Measurements from ENCODE around the gene VWCE. TPM values are rescaled to one million over a fixed set of nuclear protein-coding genes. Genes with fewer than 3 reads are reported as not detected.

The VWCE gene
- polyA plus RNA-seq, 1 of the 3 experiments (the other 2 are of a cell fraction), result 5.0 TPM

- WGBS (ENCODE audit: low lambda C conversion rate), result 73% methylated on average over 12 of the region's 14 CpGs
- Histone ChIP-seq H3K9ac (no peak overlapping the region), H3K27ac (ENCODE audit: low read depth in 2 of 2, low read length in 1 of 2) (no peak overlapping the region), H2AFZ (ENCODE audit: low read depth) (no peak overlapping the region), H3K4me3 (ENCODE audit: low read depth in 2 of 2, low read length in 1 of 2) (no peak overlapping the region), H3K9me2 (no peaks in the 10 kb centered on the region), H3K9me3 (no peaks in the 10 kb centered on the region), H3K4me1 (ENCODE audit: control insufficient read depth in 1 of 2, insufficient read depth in 2 of 2, low read depth in 1 of 2, low read length in 1 of 2) (no peaks in the 10 kb centered on the region), H3K36me3 (replicated peaks in 1 of 2; ENCODE audit: control insufficient read depth in 1 of 2, insufficient read depth in 2 of 2, low read length in 1 of 2) (no peaks in the 10 kb centered on the region), H3F3A (replicated peaks; ENCODE audit: insufficient read depth) (no peaks in the 10 kb centered on the region), H3K27me3 (ENCODE audit: insufficient read depth) (no peaks in the 10 kb centered on the region), H3K4me2 (no peak overlapping the region), H3K79me2 (ENCODE audit: insufficient read depth) (no peaks in the 10 kb centered on the region), H4K20me1 (ENCODE audit: insufficient read depth) (no peaks in the 10 kb centered on the region)
- ChIA-PET POLR2A (no interaction called here), CTCF (interaction anchor here (2.6 kb wide), 1 partner anchor 11 kb away, joined by 12 read pairs; no protein-coding TSS in a partner anchor)
- DNase-seq, result no peak
- TF ChIP-seq TEAD4 (IDR thresholded peaks at IDR 0.05; ENCODE audit: borderline replicate concordance, insufficient read depth) (no peak), FOXJ3 (CRISPR knock-in tag; IDR thresholded peaks at IDR 0.05) (no peak), GABPA (IDR thresholded peaks at IDR 0.05; ENCODE audit: low read depth) (no peak), MEF2A (IDR thresholded peaks at IDR 0.05; ENCODE audit: borderline replicate concordance, low read depth) (no peak), YY1 (IDR thresholded peaks at IDR 0.05; ENCODE audit: low read depth) (no peak), RFX5 (IDR thresholded peaks at IDR 0.05; ENCODE audit: low read length) (no peak), FOXM1 (IDR thresholded peaks at IDR 0.05; ENCODE audit: low read depth) (no peak)
- TF ChIP-seq, protein P1, sequence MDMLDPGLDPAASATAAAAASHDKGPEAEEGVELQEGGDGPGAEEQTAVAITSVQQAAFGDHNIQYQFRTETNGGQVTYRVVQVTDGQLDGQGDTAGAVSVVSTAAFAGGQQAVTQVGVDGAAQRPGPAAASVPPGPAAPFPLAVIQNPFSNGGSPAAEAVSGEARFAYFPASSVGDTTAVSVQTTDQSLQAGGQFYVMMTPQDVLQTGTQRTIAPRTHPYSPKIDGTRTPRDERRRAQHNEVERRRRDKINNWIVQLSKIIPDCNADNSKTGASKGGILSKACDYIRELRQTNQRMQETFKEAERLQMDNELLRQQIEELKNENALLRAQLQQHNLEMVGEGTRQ (IDR thresholded peaks at IDR 0.05; ENCODE audit: borderline replicate concordance, low read depth, low read length), result no peak
- TF ChIP-seq, protein P2, sequence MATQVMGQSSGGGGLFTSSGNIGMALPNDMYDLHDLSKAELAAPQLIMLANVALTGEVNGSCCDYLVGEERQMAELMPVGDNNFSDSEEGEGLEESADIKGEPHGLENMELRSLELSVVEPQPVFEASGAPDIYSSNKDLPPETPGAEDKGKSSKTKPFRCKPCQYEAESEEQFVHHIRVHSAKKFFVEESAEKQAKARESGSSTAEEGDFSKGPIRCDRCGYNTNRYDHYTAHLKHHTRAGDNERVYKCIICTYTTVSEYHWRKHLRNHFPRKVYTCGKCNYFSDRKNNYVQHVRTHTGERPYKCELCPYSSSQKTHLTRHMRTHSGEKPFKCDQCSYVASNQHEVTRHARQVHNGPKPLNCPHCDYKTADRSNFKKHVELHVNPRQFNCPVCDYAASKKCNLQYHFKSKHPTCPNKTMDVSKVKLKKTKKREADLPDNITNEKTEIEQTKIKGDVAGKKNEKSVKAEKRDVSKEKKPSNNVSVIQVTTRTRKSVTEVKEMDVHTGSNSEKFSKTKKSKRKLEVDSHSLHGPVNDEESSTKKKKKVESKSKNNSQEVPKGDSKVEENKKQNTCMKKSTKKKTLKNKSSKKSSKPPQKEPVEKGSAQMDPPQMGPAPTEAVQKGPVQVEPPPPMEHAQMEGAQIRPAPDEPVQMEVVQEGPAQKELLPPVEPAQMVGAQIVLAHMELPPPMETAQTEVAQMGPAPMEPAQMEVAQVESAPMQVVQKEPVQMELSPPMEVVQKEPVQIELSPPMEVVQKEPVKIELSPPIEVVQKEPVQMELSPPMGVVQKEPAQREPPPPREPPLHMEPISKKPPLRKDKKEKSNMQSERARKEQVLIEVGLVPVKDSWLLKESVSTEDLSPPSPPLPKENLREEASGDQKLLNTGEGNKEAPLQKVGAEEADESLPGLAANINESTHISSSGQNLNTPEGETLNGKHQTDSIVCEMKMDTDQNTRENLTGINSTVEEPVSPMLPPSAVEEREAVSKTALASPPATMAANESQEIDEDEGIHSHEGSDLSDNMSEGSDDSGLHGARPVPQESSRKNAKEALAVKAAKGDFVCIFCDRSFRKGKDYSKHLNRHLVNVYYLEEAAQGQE (IDR thresholded peaks at IDR 0.05; ENCODE audit: low read depth, low read length), result no peak
Observed at GRCh38 chr11:61265357-61265756, 29.8 kb downstream of the VWCE start.

GRCh38 chr11:61264795-61265194 lies 30.3 kb downstream of the VWCE start:
- Histone ChIP-seq H3K27ac (ENCODE audit: low read depth in 2 of 2, low read length in 1 of 2) (no peak overlapping the region), H3F3A (replicated peaks; ENCODE audit: insufficient read depth) (no peaks in the 10 kb centered on the region), H3K27me3 (ENCODE audit: insufficient read depth) (no peaks in the 10 kb centered on the region), H4K20me1 (ENCODE audit: insufficient read depth) (no peaks in the 10 kb centered on the region), H2AFZ (ENCODE audit: low read depth) (no peak overlapping the region), H3K9me3 (no peaks in the 10 kb centered on the region), H3K4me3 (ENCODE audit: low read depth in 2 of 2, low read length in 1 of 2) (no peak overlapping the region), H3K79me2 (ENCODE audit: insufficient read depth) (no peaks in the 10 kb centered on the region), H3K4me2 (no peak overlapping the region), H3K4me1 (ENCODE audit: control insufficient read depth in 1 of 2, insufficient read depth in 2 of 2, low read depth in 1 of 2, low read length in 1 of 2) (no peaks in the 10 kb centered on the region), H3K9ac (no peak overlapping the region), H3K36me3 (replicated peaks in 1 of 2; ENCODE audit: control insufficient read depth in 1 of 2, insufficient read depth in 2 of 2, low read length in 1 of 2) (no peaks in the 10 kb centered on the region), H3K9me2 (no peaks in the 10 kb centered on the region)
- DNase-seq, result no peak
- WGBS (ENCODE audit: low lambda C conversion rate), result 80% methylated on average over 3 of the region's 14 CpGs
- ChIA-PET CTCF (interaction anchor here (2.6 kb wide), 1 partner anchor 10 kb away, joined by 12 read pairs; no protein-coding TSS in a partner anchor), POLR2A (no interaction called here)
- no peak for TF ChIP-seq GABPA (IDR thresholded peaks at IDR 0.05; ENCODE audit: low read depth)
- TF ChIP-seq, protein P1 (IDR thresholded peaks at IDR 0.05; ENCODE audit: borderline replicate concordance, low read depth, low read length), result no peak
- TF ChIP-seq TAF1 (IDR thresholded peaks at IDR 0.05; ENCODE audit: borderline replicate concordance, low read depth, low read length), result no peak
- TF ChIP-seq, protein P2 (IDR thresholded peaks at IDR 0.05; ENCODE audit: low read depth, low read length), result no peak
- no peak for TF ChIP-seq POLR2AphosphoS5 (IDR thresholded peaks at IDR 0.05; ENCODE audit: low read depth, low read length)
- TF ChIP-seq GATA2 (CRISPR knock-in tag; IDR thresholded peaks at IDR 0.05), result no peak
- TF ChIP-seq MAX (IDR thresholded peaks at IDR 0.05; ENCODE audit: low read depth), result no peak
